Measurements from ENCODE around the gene IGSF22. TPM values are rescaled to one million over a fixed set of nuclear protein-coding genes. Genes with fewer than 3 reads are reported as not detected.

The IGSF22 gene
- total RNA-seq, 4 donors from 2014 or later = 0.17 to 0.23 TPM; not detected in 2

- TF ChIP-seq CTCF (IDR thresholded peaks at IDR 0.05) (no peak), POLR2A (IDR thresholded peaks at IDR 0.05; ENCODE audit: low read depth) (no peak), POLR2AphosphoS5 (IDR thresholded peaks at IDR 0.05) (no peak), EP300 (IDR thresholded peaks at IDR 0.05) (no peak)
Measured at GRCh38 chr11:18706330-18707243, 19.4 kb downstream of the IGSF22 start.

GRCh38 chr11:18705651-18706281 is 20.2 kb downstream of the IGSF22 start:
- H3K36me3 ChIP-seq = peaks cover 5 to 19% (median 17%) of the 10 kb centered on the region in 4 donors
- peak overlapping the region; percentile 59 to 65 (median 61) for H3K4me3 ChIP-seq
- WGBS = under 1% methylated on average over 23 of the region's 46 CpGs
- intact Hi-C loops (cut with DNase I) = no loop called here
- TF ChIP-seq POLR2AphosphoS5 (IDR thresholded peaks at IDR 0.05) = no peak
- TF ChIP-seq POLR2A (IDR thresholded peaks at IDR 0.05; ENCODE audit: low read depth) = no peak
- TF ChIP-seq EP300 (IDR thresholded peaks at IDR 0.05) = no peak
- TF ChIP-seq CTCF (IDR thresholded peaks at IDR 0.05) = no peak
- DNase-seq (ENCODE audit: extremely low spot score) = no peak
- H3K27ac ChIP-seq (replicated peaks in 1 of 4) = peak overlapping the region; percentile 62 to 80 (median 74)
- peaks cover 15 to 27% (median 26%) of the 10 kb centered on the region in 4 donors for H3K4me1 ChIP-seq
- no peaks in the 10 kb centered on the region for H3K27me3 ChIP-seq
- H3K9me3 ChIP-seq = no peaks in the 10 kb centered on the region

More at GRCh38 chr11:18706330-18707243, 19.4 kb downstream of the IGSF22 start:
- peaks cover 15 to 27% (median 25%) of the 10 kb centered on the region in 4 donors for H3K4me1 ChIP-seq
- no peaks in the 10 kb centered on the region for H3K27me3 ChIP-seq
- 6% methylated on average over 18 of the region's 34 CpGs for WGBS
- no peaks in the 10 kb centered on the region for H3K9me3 ChIP-seq
- intact Hi-C loops (cut with DNase I) = no loop called here
- H3K4me3 ChIP-seq = peak overlapping the region; percentile 59 to 65 (median 61)
- no peak for DNase-seq (ENCODE audit: extremely low spot score)
- peak overlapping the region; percentile 62 to 80 (median 74) for H3K27ac ChIP-seq (replicated peaks in 1 of 4)
- H3K36me3 ChIP-seq = peaks cover 4 to 13% (median 11%) of the 10 kb centered on the region in 4 donors

GRCh38 chr11:18704698-18705097 is 21.3 kb downstream of the IGSF22 start:
- no peak overlapping the region for H3K27ac ChIP-seq (replicated peaks in 1 of 4)
- H3K27me3 ChIP-seq = no peaks in the 10 kb centered on the region
- H3K4me3 ChIP-seq = no peak overlapping the region
- intact Hi-C loops (cut with DNase I) = no loop called here
- peaks cover 5 to 19% (median 17%) of the 10 kb centered on the region in 4 donors for H3K36me3 ChIP-seq
- peaks cover 24 to 38% (median 35%) of the 10 kb centered on the region in 4 donors for H3K4me1 ChIP-seq
- H3K9me3 ChIP-seq = no peaks in the 10 kb centered on the region
- no peak for DNase-seq (ENCODE audit: extremely low spot score)
- no peak for TF ChIP-seq CTCF (IDR thresholded peaks at IDR 0.05)
- TF ChIP-seq EP300 (IDR thresholded peaks at IDR 0.05) = no peak
- no peak for TF ChIP-seq POLR2A (IDR thresholded peaks at IDR 0.05; ENCODE audit: low read depth)
- no peak for TF ChIP-seq POLR2AphosphoS5 (IDR thresholded peaks at IDR 0.05)
- 67% methylated on average over 1 of the region's 1 CpG for WGBS

- H3K4me1 ChIP-seq = peaks cover 29 to 43% (median 40%) of the 10 kb centered on the region in 4 donors
- H3K36me3 ChIP-seq = peaks cover 5 to 19% (median 17%) of the 10 kb centered on the region in 4 donors
- no peak overlapping the region for H3K27ac ChIP-seq (replicated peaks in 1 of 4)
- WGBS = 91% methylated on average over 5 of the region's 5 CpGs
- no peak for DNase-seq (ENCODE audit: extremely low spot score)
- TF ChIP-seq POLR2AphosphoS5 (IDR thresholded peaks at IDR 0.05) (no peak), CTCF (IDR thresholded peaks at IDR 0.05) (no peak), EP300 (IDR thresholded peaks at IDR 0.05) (no peak)
- H3K9me3 ChIP-seq = no peaks in the 10 kb centered on the region
- H3K27me3 ChIP-seq = no peaks in the 10 kb centered on the region
- no peak overlapping the region for H3K4me3 ChIP-seq
- intact Hi-C loops (cut with DNase I) = no loop called here
Measured at GRCh38 chr11:18704045-18704645, 21.8 kb downstream of the IGSF22 start.
